ENCODE results near the gene IL1A.

The IL1A gene

DNA sequence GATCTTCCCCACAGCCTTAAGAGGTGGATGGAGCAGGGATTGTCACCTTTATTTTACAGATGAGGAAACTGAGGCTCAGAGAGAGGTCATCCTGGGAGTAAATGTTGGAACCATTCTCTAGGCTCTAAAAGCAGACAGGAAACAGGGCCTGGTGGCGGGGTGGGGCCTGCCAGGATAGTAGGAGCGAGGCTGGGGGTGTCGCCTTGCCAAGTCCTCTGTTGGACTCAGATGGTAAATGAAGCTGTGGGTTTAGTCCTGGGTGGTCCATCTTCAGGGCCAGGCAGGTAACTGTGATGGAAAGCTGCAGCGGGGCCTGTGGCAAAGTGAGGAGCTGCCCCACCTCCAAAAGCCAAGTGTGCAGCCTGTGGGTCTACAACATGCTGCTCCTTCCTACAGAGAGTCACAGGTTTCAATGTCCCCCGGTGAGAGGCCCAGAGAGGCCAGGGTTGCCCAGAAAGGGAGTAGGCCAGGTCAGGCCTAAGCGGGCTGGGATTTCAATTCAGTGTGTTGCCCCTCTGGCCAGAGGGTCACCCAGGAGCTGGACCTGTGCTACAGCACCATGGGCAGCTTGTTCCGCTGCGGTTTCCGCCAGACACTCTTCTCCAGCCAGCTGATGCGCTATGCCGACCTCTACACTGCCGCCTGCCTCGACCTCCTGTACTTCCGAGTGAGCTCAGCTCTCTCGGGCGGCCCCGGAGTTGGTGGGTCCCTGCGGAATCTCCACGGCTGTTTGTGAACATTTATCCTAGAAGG is 56.8 kb downstream of the IL1A start:
- DNase-seq (ENCODE audit: low spot score) (no peak), FAIRE-seq (no peak)

DNA sequence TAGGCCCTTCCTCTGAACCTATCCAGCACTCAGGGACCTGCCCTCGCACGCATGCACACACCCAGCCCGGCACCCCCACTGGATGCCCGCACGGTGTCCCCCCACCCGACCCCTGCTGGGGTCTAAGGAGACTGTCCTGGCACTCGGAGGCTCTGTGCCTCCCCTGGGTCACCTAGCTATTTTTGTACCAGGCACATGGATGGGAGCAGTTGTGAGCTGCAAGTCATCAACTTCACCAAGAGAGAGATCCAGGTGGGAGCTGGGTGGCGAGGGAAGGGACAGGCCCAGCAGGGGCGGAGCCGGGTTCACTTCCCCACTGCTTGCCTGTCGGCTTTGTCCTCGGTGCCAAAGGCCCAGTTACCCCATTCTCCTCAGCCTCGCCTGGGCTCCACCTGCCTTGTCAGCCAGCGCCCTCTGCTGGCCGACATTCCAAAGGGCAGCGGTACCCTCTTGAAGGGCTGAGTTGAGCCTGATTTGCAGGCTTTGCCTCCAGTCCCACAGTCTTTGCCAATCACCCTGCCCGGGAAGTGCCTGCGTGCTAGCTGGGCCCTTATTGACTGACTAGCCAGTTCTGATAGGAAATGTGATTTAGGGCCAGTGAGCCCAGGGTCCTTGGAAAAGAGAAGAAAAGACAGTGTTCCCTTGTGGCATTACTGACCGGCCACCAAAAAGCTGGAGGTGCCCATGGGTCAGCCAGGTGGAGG is 57.7 kb downstream of the IL1A start:
- peak; percentile 77 for DNase-seq (ENCODE audit: low spot score)
- FAIRE-seq, result no peak

DNA sequence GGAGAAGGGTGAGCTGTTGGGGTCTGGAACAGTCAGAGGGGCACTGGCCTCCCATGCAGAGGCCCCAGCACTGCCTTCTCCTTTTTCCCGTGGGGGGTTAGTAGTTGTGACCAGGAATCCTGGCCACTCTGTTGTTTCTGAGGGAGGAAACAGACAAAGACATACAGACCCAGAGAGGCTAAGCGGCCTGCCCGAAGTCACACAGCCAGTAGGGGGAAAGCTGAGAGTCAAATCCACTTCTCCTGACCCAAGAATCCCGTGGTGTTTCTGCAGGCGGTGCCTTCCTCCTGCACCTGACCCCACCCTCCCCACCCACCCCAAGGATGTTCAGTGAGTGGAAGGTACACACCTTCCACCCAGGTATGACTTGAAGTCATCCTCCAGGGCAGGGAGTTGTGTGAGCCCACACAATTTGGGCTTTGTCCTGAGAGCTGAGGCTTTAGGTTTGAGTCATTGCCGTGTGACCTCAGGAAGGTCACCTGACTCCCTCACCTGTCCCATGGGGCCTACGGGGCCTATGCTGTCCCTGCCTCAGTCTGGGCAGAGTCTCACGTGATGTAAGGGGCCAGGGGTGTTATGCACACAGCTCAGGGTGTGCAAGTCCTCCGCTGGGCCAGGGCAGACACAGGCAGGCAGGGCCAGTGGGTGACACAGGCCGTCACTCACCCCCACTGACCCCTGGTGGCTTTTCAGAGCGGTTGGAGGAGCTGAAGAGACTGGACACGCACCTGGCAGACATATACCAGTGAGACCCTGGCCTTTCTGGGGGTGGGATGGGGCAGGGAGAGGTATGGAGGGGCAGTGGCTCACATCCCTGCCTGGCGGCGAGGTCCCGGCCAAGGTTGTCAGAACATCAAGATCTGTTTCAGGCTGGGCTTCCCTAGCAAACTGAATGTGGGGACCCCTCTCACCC is 58.5 kb downstream of the IL1A start:
- FAIRE-seq (no peak), DNase-seq (ENCODE audit: low spot score) (no peak)

DNA sequence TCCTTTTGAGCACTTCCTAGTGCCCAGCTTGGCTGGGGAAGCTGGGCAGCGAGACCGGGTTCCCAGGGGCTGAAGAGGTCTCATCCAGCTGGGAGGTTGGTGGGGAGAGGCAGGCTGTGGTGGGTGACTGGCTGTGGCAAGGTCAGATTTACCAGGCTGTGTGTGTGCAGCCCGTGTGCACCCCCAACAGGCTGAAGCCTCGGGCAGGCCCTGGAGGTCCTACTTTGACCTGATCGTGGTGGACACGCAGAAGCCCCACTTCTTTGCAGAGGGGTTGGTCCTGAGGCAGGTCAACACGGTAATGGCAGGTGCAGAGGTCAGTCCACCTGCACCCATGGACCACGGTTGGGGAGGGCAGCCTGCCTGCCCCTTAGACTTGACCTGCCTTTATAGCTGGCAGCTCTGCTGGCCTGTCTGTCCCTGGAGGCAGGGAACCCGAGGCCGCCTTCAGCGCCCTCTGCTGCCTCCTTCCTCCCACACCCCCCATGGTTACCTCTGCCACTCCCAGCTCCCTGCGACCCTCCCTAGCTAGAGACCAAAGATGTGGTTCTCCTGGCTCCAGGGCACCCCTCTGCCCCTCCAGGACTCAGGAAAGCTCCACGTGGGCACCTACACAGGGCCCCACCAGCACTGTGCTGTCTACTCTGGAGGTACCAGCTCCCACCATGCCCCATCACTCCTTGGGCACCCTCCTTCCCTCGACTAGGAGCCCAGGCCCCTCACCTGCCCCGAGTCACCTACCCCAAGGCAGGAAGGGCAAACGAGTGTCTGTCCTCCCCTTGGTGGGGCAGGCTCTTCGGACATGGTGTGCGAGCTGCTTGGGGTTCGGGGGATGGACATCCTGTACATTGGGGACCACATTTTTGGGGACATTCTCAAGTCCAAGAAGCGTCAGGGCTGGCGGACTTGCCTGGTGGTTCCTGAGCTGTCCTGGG is 59.4 kb downstream of the IL1A start:
- DNase-seq (ENCODE audit: low spot score) (peak; percentile 20), FAIRE-seq (no peak)

DNA sequence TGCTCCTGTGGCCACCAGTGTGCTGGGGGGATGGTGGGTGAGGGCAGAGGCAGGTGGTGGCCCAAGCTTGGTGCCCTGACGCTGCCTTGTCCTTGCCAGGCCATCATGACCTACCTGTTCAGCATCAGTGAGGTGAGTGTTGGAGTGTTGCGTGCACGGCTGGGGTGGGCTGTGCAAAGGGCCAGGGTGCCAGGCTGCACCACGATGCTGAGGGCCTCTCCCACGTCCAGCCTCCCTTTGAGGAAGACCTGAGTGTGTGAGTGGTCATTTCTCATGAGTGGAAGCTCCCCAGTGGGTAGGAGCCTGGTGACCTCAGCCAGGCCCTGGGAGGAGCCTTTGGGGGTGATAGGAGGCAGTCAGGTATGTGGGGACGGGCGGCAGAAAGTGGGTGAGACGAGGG is 60.3 kb downstream of the IL1A start:
- DNase-seq (ENCODE audit: low spot score) (no peak), FAIRE-seq (no peak)
